HepG2 (cell line): Measurements from ENCODE around the gene CBLN3. TPM values are rescaled to one million over a fixed set of nuclear protein-coding genes. Genes with fewer than 3 reads are reported as not detected.
A peak's percentile ranks its signal among the peaks of the same experiment; 100 is the strongest.

Experiments
- BCL3 ChIP-seq: sonication (generic); formaldehyde crosslinking; IDR thresholded peaks from 2 replicates; pipeline ENCODE4 v1.5.1; 2020; ENCODE audit warnings: mild to moderate bottlenecking, missing genetic modification reagents, moderate library complexity
- BCL6 ChIP-seq: IDR thresholded peaks from 2 replicates; pipeline ENCODE4 v1.6.1; 2016; ENCODE audit warnings: missing genetic modification reagents, missing compliant biosample characterization
- CENPX ChIP-seq: sonication (generic); formaldehyde crosslinking; IDR thresholded peaks from 2 replicates; pipeline ENCODE4 v1.9.0; 2021; ENCODE audit warnings: mild to moderate bottlenecking, missing genetic modification reagents, moderate library complexity
- CSRNP1 ChIP-seq: sonication (generic); formaldehyde crosslinking; IDR thresholded peaks from 2 replicates; pipeline ENCODE4 v1.8.1; 2023; ENCODE audit warnings: mild to moderate bottlenecking, missing genetic modification reagents
- HNF4A ChIP-seq: sonication (generic); formaldehyde crosslinking; IDR thresholded peaks from 2 replicates; pipeline ENCODE4 v1.4.0; 2020; ENCODE audit warnings: missing genetic modification reagents
- HOXA3 ChIP-seq: sonication (generic); formaldehyde crosslinking; IDR thresholded peaks from 2 replicates; pipeline ENCODE4 v1.5.0; 2020; ENCODE audit warnings: missing genetic modification reagents
- JUNB ChIP-seq: sonication (generic); formaldehyde crosslinking; IDR thresholded peaks from 2 replicates; pipeline ENCODE4 v1.8.0; 2022; ENCODE audit warnings: missing genetic modification reagents, mild to moderate bottlenecking, borderline replicate concordance
- NAIF1 ChIP-seq: sonication (generic); formaldehyde crosslinking; IDR thresholded peaks from 2 replicates; pipeline ENCODE4 v1.5.0; 2020; ENCODE audit warnings: mild to moderate bottlenecking, missing genetic modification reagents, borderline replicate concordance
- NFE2L1 ChIP-seq: sonication (generic); formaldehyde crosslinking; IDR thresholded peaks from 2 replicates; pipeline ENCODE4 v1.4.0; 2020; ENCODE audit warnings: missing genetic modification reagents, mild to moderate bottlenecking, borderline replicate concordance
- NR2F2 ChIP-seq: IDR thresholded peaks from 2 replicates; pipeline ENCODE4 v1.6.1; 2012; ENCODE audit warnings: low read depth, inconsistent platforms, borderline replicate concordance
- NRL ChIP-seq: sonication (generic); formaldehyde crosslinking; IDR thresholded peaks from 2 replicates; pipeline ENCODE4 v1.5.0; 2020; ENCODE audit warnings: missing genetic modification reagents, mild to moderate bottlenecking, moderate library complexity, borderline replicate concordance
- PHF20 ChIP-seq: sonication (generic); formaldehyde crosslinking; IDR thresholded peaks from 2 replicates; pipeline ENCODE4 v1.5.0; 2020; ENCODE audit warnings: mild to moderate bottlenecking, missing genetic modification reagents
- PRPF4 ChIP-seq: fragments of 200-400 bp; formaldehyde crosslinking; IDR thresholded peaks from 2 replicates; pipeline ENCODE4 v1.6.1; 2016; ENCODE audit warnings: low read length, low read depth; ENCODE audit not compliant: poor library complexity, severe bottlenecking
- SAFB2 ChIP-seq: sonication (generic); formaldehyde crosslinking; IDR thresholded peaks from 2 replicates; pipeline ENCODE4 v1.5.1; 2020; ENCODE audit warnings: missing genetic modification reagents, low read depth, mild to moderate bottlenecking, borderline replicate concordance
- SP2 ChIP-seq: sonication (generic); formaldehyde crosslinking; IDR thresholded peaks from 2 replicates; pipeline ENCODE4 v1.5.1; 2020; ENCODE audit warnings: mild to moderate bottlenecking, missing genetic modification reagents
- TEAD2 ChIP-seq: sonication (generic); formaldehyde crosslinking; IDR thresholded peaks from 2 replicates; pipeline ENCODE4 v1.9.0; 2021; ENCODE audit warnings: missing genetic modification reagents
- THAP8 ChIP-seq: sonication (generic); formaldehyde crosslinking; IDR thresholded peaks from 2 replicates; pipeline ENCODE4 v1.5.1; 2020; ENCODE audit warnings: missing genetic modification reagents, mild to moderate bottlenecking, borderline replicate concordance
- ZFP41 ChIP-seq: sonication (generic); formaldehyde crosslinking; IDR thresholded peaks from 2 replicates; pipeline ENCODE4 v1.4.0; 2020; ENCODE audit warnings: mild to moderate bottlenecking, missing genetic modification reagents, borderline replicate concordance
- ZNF34 ChIP-seq: sonication (generic); formaldehyde crosslinking; IDR thresholded peaks from 2 replicates; pipeline ENCODE4 v1.4.0; 2020; ENCODE audit warnings: mild to moderate bottlenecking, missing genetic modification reagents, borderline replicate concordance
- ZNF547 ChIP-seq: sonication (generic); formaldehyde crosslinking; IDR thresholded peaks from 2 replicates; pipeline ENCODE4 v1.5.1; 2020; ENCODE audit warnings: mild to moderate bottlenecking, missing genetic modification reagents
- ZSCAN25 ChIP-seq: sonication (generic); formaldehyde crosslinking; IDR thresholded peaks from 2 replicates; pipeline ENCODE4 v1.8.0; 2022; ENCODE audit warnings: mild to moderate bottlenecking, missing genetic modification reagents
- polyA plus RNA-seq, 8 experiments: library from polyadenylated mRNA; depleted of rRNA in 3 of 8; stranded (reverse) in 7 of 8; unstranded in 1 of 8; fragments of >200 nt; fragmentation: Illumina TruSeq in 4 of 8; extraction: Trizol in 4 of 8; gene quantifications; 2 replicates each; pipeline versions ENCODE4 v1.2.1 to v1.2.3, GENCODE V29; 2011 to 2016; ENCODE audit warnings: low read depth in 4 of 8, missing spikeins in 1 of 8, mixed read lengths in 1 of 8; ENCODE audit not compliant: insufficient read depth in 1 of 8
- total RNA-seq, 5 experiments: library from RNA; depleted of rRNA; stranded (reverse); fragments of >200 nt; fragmentation: Illumina TruSeq; extraction: Trizol; gene quantifications; 2 replicates each; pipeline ENCODE4 v1.2.3, GENCODE V29; 2016; ENCODE audit warnings: low read depth in 1 of 5

CBLN3 gene
- total and polyA plus RNA-seq, 2 of the 13 experiments (the other 11 are each of a cell fraction or from before 2014, with no cell fraction given) = 0.66 to 0.98 TPM

GRCh38 chr14:24397639-24398292, 31.7 kb downstream of the CBLN3 start (continued):
- TF ChIP-seq ZNF34 (CRISPR knock-in tag) = no peak
- no peak for TF ChIP-seq CENPX (CRISPR knock-in tag)
- no peak for TF ChIP-seq CSRNP1 (CRISPR knock-in tag)
- TF ChIP-seq ZFP41 (CRISPR knock-in tag) = no peak
- 0 out of 2 replicates have a peak, but pooled peaks have one; percentile 26 for TF ChIP-seq NRL
- TF ChIP-seq PHF20 (CRISPR knock-in tag) = peak; percentile 27; the same call in 1 of the 2 replicates
- TF ChIP-seq SP2 = 0 out of 2 replicates have a peak, but pooled peaks have one; percentile 39
- TF ChIP-seq NFE2L1 (CRISPR knock-in tag) = no peak
- no peak for TF ChIP-seq THAP8
- no peak for TF ChIP-seq ZSCAN25 (CRISPR knock-in tag)
- no peak for TF ChIP-seq JUNB (CRISPR knock-in tag)
- TF ChIP-seq BCL6 (CRISPR knock-in tag) = no peak
- no peak for TF ChIP-seq NR2F2
- peak; percentile 69; the same call in 1 of the 2 replicates for TF ChIP-seq BCL3 (CRISPR knock-in tag)
- no peak for TF ChIP-seq NAIF1 (CRISPR knock-in tag)
- TF ChIP-seq ZNF547 (CRISPR knock-in tag) = peak; percentile 48; the same call in 1 of the 2 replicates
- TF ChIP-seq HNF4A (CRISPR knock-in tag) = no peak
- TF ChIP-seq SAFB2 (CRISPR knock-in tag) = peak; percentile 13; the same call in 1 of the 2 replicates
- no peak for TF ChIP-seq PRPF4
- 0 out of 2 replicates have a peak, but pooled peaks have one; percentile 32 for TF ChIP-seq TEAD2
- TF ChIP-seq HOXA3 (CRISPR knock-in tag) = no peak
